ENCODE results near the gene TM9SF1. TPM values are rescaled to one million over a fixed set of nuclear protein-coding genes. Genes with fewer than 3 reads are reported as not detected.

Gene TM9SF1
- total RNA-seq, 6 donors from 2014 or later = 15.7 to 75.4 (median 53.8) TPM

DNA sequence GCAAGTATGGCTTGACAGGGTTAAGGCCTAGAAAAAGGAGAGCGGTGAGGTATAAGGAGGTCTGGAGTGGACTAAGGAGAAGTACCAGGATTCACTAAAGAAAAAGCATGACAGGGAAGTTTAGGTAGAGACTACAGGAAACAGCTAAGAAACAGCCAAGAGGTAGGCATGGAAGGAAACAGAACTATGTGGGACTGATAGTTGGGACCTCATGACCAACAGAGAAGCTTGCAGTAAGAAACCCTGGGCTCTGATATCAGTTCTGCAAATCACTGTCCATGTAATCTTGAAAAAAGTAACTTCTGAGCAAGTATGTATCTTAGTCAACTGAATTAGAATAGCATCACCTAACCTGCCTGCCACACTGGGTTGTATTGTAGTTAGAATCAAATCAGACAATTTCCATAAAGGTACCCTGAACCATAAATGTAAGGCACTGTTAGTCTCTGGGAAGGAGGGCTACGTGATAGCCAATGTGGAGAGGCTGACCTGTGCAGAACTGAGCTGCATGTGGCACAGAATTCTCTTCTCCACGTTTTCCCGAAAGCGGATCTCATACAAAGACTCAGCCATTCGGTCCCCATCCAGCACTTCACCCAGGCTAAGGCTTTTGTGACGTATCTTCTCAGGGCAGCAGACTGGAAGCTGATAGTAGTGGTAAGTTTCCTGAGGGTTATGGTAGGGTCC, 912 bp downstream of the TM9SF1 start:
- Histone ChIP-seq H3K36me3 (peaks cover 0 to 31% (median 10%) of the 10 kb centered on the region in 4 donors), H3K27ac (peak overlapping the region; percentile 97 to 100 (median 99)), H3K4me3 (peak overlapping the region; percentile 65 to 87 (median 79)), H3K9me3 (no peaks in the 10 kb centered on the region), H3K4me1 (peaks cover 27 to 44% (median 30%) of the 10 kb centered on the region in 4 donors), H3K27me3 (no peaks in the 10 kb centered on the region)
- ATAC-seq (ENCODE audit: low FRiP score in 2 of 2) (no peak), DNase-seq (no peak)
- no peak for TF ChIP-seq EP300 (IDR thresholded peaks at IDR 0.05)
- no peak for TF ChIP-seq POLR2AphosphoS5 (IDR thresholded peaks at IDR 0.05)
- TF ChIP-seq CTCF (IDR thresholded peaks at IDR 0.05) = no peak
- no peak for TF ChIP-seq POLR2A (IDR thresholded peaks at IDR 0.05)
- 81 to 88% methylated on average over 7 of the region's 7 CpGs for WGBS, 2 donors

DNA sequence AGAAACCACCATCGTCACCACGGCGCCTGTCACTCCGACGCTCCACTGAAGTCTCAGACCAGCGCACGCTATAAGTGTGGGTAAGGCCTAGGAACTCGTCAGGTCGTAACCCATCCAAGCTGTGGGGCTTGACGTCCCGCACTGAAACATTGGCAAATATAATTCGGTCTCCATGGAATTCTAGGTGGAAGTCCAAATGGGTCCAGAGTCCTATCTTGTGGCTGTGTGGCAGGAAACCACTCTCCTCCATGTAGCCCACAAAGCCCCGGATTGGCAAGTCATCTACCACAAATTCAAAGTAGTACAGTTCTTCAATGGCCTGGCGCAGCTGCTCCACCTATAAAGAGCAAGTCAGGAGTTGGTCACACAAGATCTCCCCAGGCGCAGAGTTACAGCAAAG, 2.3 kb downstream of the TM9SF1 start:
- WGBS, 2 donors = 93% methylated on average over 13 to 15 of the region's 15 CpGs
- Histone ChIP-seq H3K27me3 (no peaks in the 10 kb centered on the region), H3K4me3 (no peak overlapping the region), H3K27ac (no peak overlapping the region), H3K36me3 (peaks cover 0 to 23% (median 10%) of the 10 kb centered on the region in 4 donors), H3K4me1 (peaks cover 34 to 48% (median 39%) of the 10 kb centered on the region in 4 donors), H3K9me3 (no peaks in the 10 kb centered on the region)
- no peak for ATAC-seq (ENCODE audit: low FRiP score in 2 of 2)
- no peak for TF ChIP-seq POLR2AphosphoS5 (IDR thresholded peaks at IDR 0.05)
- no peak for TF ChIP-seq POLR2A (IDR thresholded peaks at IDR 0.05)
- TF ChIP-seq EP300 (IDR thresholded peaks at IDR 0.05) = no peak
- TF ChIP-seq CTCF (IDR thresholded peaks at IDR 0.05) = no peak
- no peak for DNase-seq

- H3K4me3 ChIP-seq = no peak overlapping the region
- ATAC-seq (ENCODE audit: low FRiP score in 2 of 2) = no peak
- no peak for TF ChIP-seq EP300 (IDR thresholded peaks at IDR 0.05)
- no peak for TF ChIP-seq POLR2AphosphoS5 (IDR thresholded peaks at IDR 0.05)
- TF ChIP-seq CTCF (IDR thresholded peaks at IDR 0.05) = no peak
- TF ChIP-seq POLR2A (IDR thresholded peaks at IDR 0.05) = no peak
- peaks cover 24 to 37% (median 29%) of the 10 kb centered on the region in 4 donors for H3K4me1 ChIP-seq
- no peak for DNase-seq
- peaks cover 0 to 39% (median 22%) of the 10 kb centered on the region in 4 donors for H3K36me3 ChIP-seq
- whole genome bisulfite sequencing, 2 donors = 89 to 92% methylated on average over 10 of the region's 10 CpGs
- no peaks in the 10 kb centered on the region for H3K9me3 ChIP-seq
- H3K27ac ChIP-seq = no peak overlapping the region
- H3K27me3 ChIP-seq = no peaks in the 10 kb centered on the region
Observed at GRCh38 chr14:24190416-24190815, 4.8 kb downstream of the TM9SF1 start.

- H3K27ac ChIP-seq = peak overlapping the region in 1 of 4 donors; percentile 67
- H3K4me1 ChIP-seq = peaks cover 20 to 30% (median 24%) of the 10 kb centered on the region in 4 donors
- no peaks in the 10 kb centered on the region for H3K27me3 ChIP-seq
- H3K9me3 ChIP-seq = no peaks in the 10 kb centered on the region
- H3K36me3 ChIP-seq = peaks cover 0 to 49% (median 32%) of the 10 kb centered on the region in 4 donors
- H3K4me3 ChIP-seq = no peak overlapping the region
- DNase-seq (no peak), ATAC-seq (ENCODE audit: low FRiP score in 2 of 2) (no peak)
- no peak for TF ChIP-seq POLR2A (IDR thresholded peaks at IDR 0.05)
- no peak for TF ChIP-seq POLR2AphosphoS5 (IDR thresholded peaks at IDR 0.05)
- no peak for TF ChIP-seq EP300 (IDR thresholded peaks at IDR 0.05)
- TF ChIP-seq CTCF (IDR thresholded peaks at IDR 0.05) = no peak
- 91 to 96% methylated on average over 9 of the region's 9 CpGs for WGBS, 2 donors
Observed at GRCh38 chr14:24189460-24189859, 5.8 kb downstream of the TM9SF1 start.

DNA sequence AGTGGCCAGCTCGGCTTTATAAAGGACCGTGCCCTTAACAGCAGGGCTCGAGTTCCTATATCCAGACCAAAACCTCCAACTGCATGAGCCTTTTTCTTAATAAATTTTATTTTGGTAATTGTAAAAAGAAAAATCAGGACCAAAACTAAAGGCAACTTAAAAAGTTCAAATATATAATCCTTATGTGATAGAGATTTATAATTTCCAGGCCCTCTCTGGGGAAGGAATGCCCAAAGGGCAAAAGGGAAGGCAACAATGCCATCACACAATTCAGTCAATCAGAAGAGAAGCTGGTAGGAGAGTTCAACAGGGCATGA, 6.2 kb downstream of the TM9SF1 start:
- no peak for ATAC-seq (ENCODE audit: low FRiP score in 2 of 2)
- Histone ChIP-seq H3K4me3 (peak overlapping the region in 3 of 4 donors; percentile 65 to 90 (median 88)), H3K9me3 (no peaks in the 10 kb centered on the region), H3K27ac (peak overlapping the region in 3 of 4 donors; percentile 67 to 78 (median 67)), H3K27me3 (no peaks in the 10 kb centered on the region), H3K4me1 (peaks cover 15 to 25% (median 20%) of the 10 kb centered on the region in 4 donors), H3K36me3 (peaks cover 0 to 53% (median 36%) of the 10 kb centered on the region in 4 donors)
- TF ChIP-seq POLR2A (IDR thresholded peaks at IDR 0.05) = no peak
- TF ChIP-seq POLR2AphosphoS5 (IDR thresholded peaks at IDR 0.05) = no peak
- TF ChIP-seq EP300 (IDR thresholded peaks at IDR 0.05) = no peak
- TF ChIP-seq CTCF (IDR thresholded peaks at IDR 0.05) = no peak
- no peak for DNase-seq
- WGBS, 2 donors = 0 to 2% methylated on average over 3 of the region's 3 CpGs

Data from upper lobe of left lung (tissue), 6 donors.